Fibroblast of lung (primary cell): ENCODE measurements around the gene MMS22L.

Experiments used
- CTCF ChIP-seq, 2 donors: IDR thresholded peaks in 1 of 2; conservative IDR thresholded peaks in 1 of 2; 1 replicate in 1 of 2; 2 replicates in 1 of 2; pipeline ENCODE4 v1.5.1; 2011 to 2012; ENCODE audit warnings: low read length in 2 of 2, control low read depth in 1 of 2, inconsistent platforms in 1 of 2, low read depth in 1 of 2, mild to moderate bottlenecking in 1 of 2
- EZH2 ChIP-seq: IDR thresholded peaks from 2 replicates; pipeline ENCODE4 v1.5.1; 2012; ENCODE audit warnings: low read length, control low read depth, mild to moderate bottlenecking; ENCODE audit errors: missing control alignments

DNA sequence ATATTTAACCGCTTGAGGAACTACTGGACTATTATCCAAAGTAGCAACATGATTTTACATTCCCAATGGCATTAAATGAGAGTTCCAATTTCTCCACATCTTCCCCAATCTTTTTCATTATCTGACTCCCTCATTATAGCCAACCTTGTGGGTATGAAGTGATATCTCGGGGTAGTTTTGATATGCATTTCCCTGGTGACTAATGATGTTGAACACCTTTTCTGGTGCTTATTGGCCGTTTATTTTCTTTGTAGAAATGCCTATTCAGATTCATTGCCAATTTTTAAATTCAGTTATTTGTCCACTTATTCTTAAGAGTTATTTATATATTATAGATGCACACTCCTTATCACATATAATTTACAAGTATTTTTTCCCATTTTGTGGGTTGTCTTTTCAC lies 129.0 kb downstream of the MMS22L start:
- no peak for TF ChIP-seq CTCF (conservative IDR thresholded peaks at IDR 0.05 in 1 of 2, IDR thresholded peaks at IDR 0.05 in 1 of 2; ENCODE audit: low read depth in 1 of 2, low read length in 2 of 2)
- TF ChIP-seq EZH2 = no peak
